Hepatocyte (in vitro differentiated cells): ENCODE data around the gene ZNF385B. TPM values are rescaled to one million over a fixed set of nuclear protein-coding genes. Genes with fewer than 3 reads are reported as not detected.

Experiments used
- DNase-seq: peaks from one replicate; pipeline ENCODE4 v3.0.0-alpha.2; 2016; ENCODE audit warnings: low spot score
- H2AFZ ChIP-seq: fragments of 200-600 bp; sonication (generic); 2 replicates; pipeline ENCODE4 v1.6.0; 2016; ENCODE audit warnings: antibody characterized with exemption, mild to moderate bottlenecking
- H3K27ac ChIP-seq: fragments of 200-600 bp; sonication (generic); 2 replicates; pipeline ENCODE4 v1.5.1; 2016; ENCODE audit warnings: mild to moderate bottlenecking
- H3K27me3 ChIP-seq: fragments of 200-600 bp; sonication (generic); 2 replicates; pipeline ENCODE4 v1.6.1; 2016
- H3K36me3 ChIP-seq: fragments of 200-600 bp; sonication (generic); replicated peaks from 2 replicates; pipeline ENCODE4 v1.5.1; 2016; ENCODE audit warnings: low read depth; ENCODE audit not compliant: insufficient read depth
- H3K4me1 ChIP-seq: fragments of 200-600 bp; sonication (generic); 2 replicates; pipeline ENCODE4 v1.5.1; 2016; ENCODE audit warnings: mild to moderate bottlenecking, moderate library complexity; ENCODE audit not compliant: insufficient read depth
- H3K4me2 ChIP-seq: fragments of 200-600 bp; sonication (generic); 2 replicates; pipeline ENCODE4 v1.6.0; 2016
- H3K4me3 ChIP-seq: fragments of 200-600 bp; sonication (generic); 2 replicates; pipeline ENCODE4 v1.5.1; 2016; ENCODE audit warnings: mild to moderate bottlenecking
- H3K79me2 ChIP-seq: fragments of 200-600 bp; sonication (generic); 2 replicates; pipeline ENCODE4 v1.6.0; 2017; ENCODE audit warnings: mild to moderate bottlenecking
- H3K9me2 ChIP-seq: fragments of 200-600 bp; sonication (generic); replicated peaks from 2 replicates; pipeline ENCODE4 v1.6.0; 2017; ENCODE audit warnings: mild to moderate bottlenecking; ENCODE audit not compliant: insufficient read depth
- H3K9me3 ChIP-seq: fragments of 200-600 bp; sonication (generic); 2 replicates; pipeline ENCODE4 v1.5.1; 2016; ENCODE audit warnings: low read depth, mild to moderate bottlenecking
- H4K20me1 ChIP-seq: fragments of 200-600 bp; sonication (generic); 2 replicates; pipeline ENCODE4 v1.6.0; 2016; ENCODE audit warnings: mild to moderate bottlenecking; ENCODE audit not compliant: insufficient read depth, poor library complexity, severe bottlenecking
- CTCF ChIP-seq: fragments of 200-600 bp; sonication (generic); IDR thresholded peaks from 2 replicates; pipeline ENCODE4 v1.5.1; 2016; ENCODE audit warnings: antibody characterized with exemption, mild to moderate bottlenecking; ENCODE audit not compliant: poor library complexity
- EZH2 ChIP-seq: fragments of 200-600 bp; sonication (generic); IDR thresholded peaks from 2 replicates; pipeline ENCODE4 v1.6.1; 2016; ENCODE audit warnings: antibody characterized with exemption, mild to moderate bottlenecking, borderline replicate concordance
- EZH2phosphoT487 ChIP-seq: fragments of 200-600 bp; sonication (generic); IDR thresholded peaks from one replicate; pipeline ENCODE4 v1.6.1; 2018; ENCODE audit warnings: antibody characterized with exemption, mild to moderate bottlenecking, low read depth, moderate library complexity; ENCODE audit not compliant: unreplicated experiment, severe bottlenecking
- WGBS: methylation state at CpG from one replicate; pipeline ENCODE4 v1.1.6; 2016; ENCODE audit warnings: low lambda C conversion rate; ENCODE audit errors: missing lambda C conversion rate; 5-methylcytosine and 5-hydroxymethylcytosine counted together
- polyA plus RNA-seq: library from polyadenylated mRNA; unstranded; fragments of >200 nt; fragmentation: Nextera tagmentation; extraction: Ambion mirVana; gene quantifications from 2 replicates; pipeline ENCODE4 v1.2.1, GENCODE V29; 2016
- total RNA-seq: library from RNA; depleted of rRNA; stranded (reverse); fragments of >200 nt; gene quantifications from 2 replicates; pipeline ENCODE4 v1.2.3, GENCODE V29; 2014

The ZNF385B gene
- total and polyA plus RNA-seq, 2 experiments from 2014 or later: 1.8 to 2.4 TPM

- WGBS: 100% methylated on average over 1 of the region's 1 CpG
- H3K9me3 ChIP-seq: no peaks in the 10 kb centered on the region
- H3K27me3 ChIP-seq: no peaks in the 10 kb centered on the region
- no peaks in the 10 kb centered on the region for H3K9me2 ChIP-seq
- no peak overlapping the region for H3K4me3 ChIP-seq
- H3K4me2 ChIP-seq: no peak overlapping the region
- no peaks in the 10 kb centered on the region for H4K20me1 ChIP-seq
- no peaks in the 10 kb centered on the region for H3K79me2 ChIP-seq
- peak overlapping the region; percentile 65 for H3K27ac ChIP-seq
- TF ChIP-seq EZH2 (no peak), CTCF (no peak), EZH2phosphoT487 (no peak)
- peak; percentile 28 for DNase-seq
- H2AFZ ChIP-seq: no peak overlapping the region
- no peaks in the 10 kb centered on the region for H3K4me1 ChIP-seq
- H3K36me3 ChIP-seq: no peaks in the 10 kb centered on the region
Observed at GRCh38 chr2:179513181-179513580, 348.2 kb downstream of the ZNF385B start.

GRCh38 chr2:179512281-179513035 is 349.0 kb downstream of the ZNF385B start:
- 89% methylated on average over 1 of the region's 1 CpG for WGBS
- no peak overlapping the region for H3K27ac ChIP-seq
- H3K4me1 ChIP-seq: no peaks in the 10 kb centered on the region
- H3K9me3 ChIP-seq: no peaks in the 10 kb centered on the region
- H3K27me3 ChIP-seq: no peaks in the 10 kb centered on the region
- no peak for DNase-seq
- H3K4me3 ChIP-seq: no peak overlapping the region
- H3K9me2 ChIP-seq: no peaks in the 10 kb centered on the region
- H3K79me2 ChIP-seq: no peaks in the 10 kb centered on the region
- H3K36me3 ChIP-seq: no peaks in the 10 kb centered on the region
- TF ChIP-seq CTCF: no peak
- no peak for TF ChIP-seq EZH2
- no peak for TF ChIP-seq EZH2phosphoT487
- H2AFZ ChIP-seq: no peak overlapping the region
- H4K20me1 ChIP-seq: no peaks in the 10 kb centered on the region
- no peak overlapping the region for H3K4me2 ChIP-seq

- no peaks in the 10 kb centered on the region for H3K9me2 ChIP-seq
- WGBS: 71% methylated on average over 4 of the region's 4 CpGs
- no peaks in the 10 kb centered on the region for H4K20me1 ChIP-seq
- no peak overlapping the region for H3K4me3 ChIP-seq
- H3K27me3 ChIP-seq: no peaks in the 10 kb centered on the region
- DNase-seq: no peak
- no peaks in the 10 kb centered on the region for H3K79me2 ChIP-seq
- TF ChIP-seq EZH2: no peak
- TF ChIP-seq CTCF: no peak
- TF ChIP-seq EZH2phosphoT487: no peak
- no peaks in the 10 kb centered on the region for H3K4me1 ChIP-seq
- H2AFZ ChIP-seq: no peak overlapping the region
- H3K27ac ChIP-seq: no peak overlapping the region
- no peak overlapping the region for H3K4me2 ChIP-seq
- H3K9me3 ChIP-seq: no peaks in the 10 kb centered on the region
- H3K36me3 ChIP-seq: no peaks in the 10 kb centered on the region
Observed at GRCh38 chr2:179511105-179511789, 350.2 kb downstream of the ZNF385B start.
